ENCODE results near the gene C5orf15.
"Not testable (repeated sequence)": the region's sequence is repeated elsewhere in the genome, so short reads cannot be mapped to it uniquely, and the experiment has no call there.

Gene C5orf15

GRCh38 chr5:133978943-133979342, 10.5 kb upstream of the C5orf15 start:
- Histone ChIP-seq H3K4me3 (ENCODE audit: insufficient read depth, low read depth, low read length, poor library complexity, severe bottlenecking) (no peak overlapping the region), H3K27ac (ENCODE audit: insufficient read depth, low read length, poor library complexity, severe bottlenecking) (no peak overlapping the region), H3K4me1 (ENCODE audit: control insufficient read depth, insufficient read depth, low read length, poor library complexity, severe bottlenecking) (no peaks in the 10 kb centered on the region), H3K9me3 (ENCODE audit: control insufficient read depth, low read length) (no peaks in the 10 kb centered on the region), H3K36me3 (ENCODE audit: control insufficient read depth, insufficient read depth, low read length) (peaks cover 23% of the 10 kb centered on the region), H3K27me3 (replicated peaks; ENCODE audit: control insufficient read depth, insufficient read depth, low read length, poor library complexity, severe bottlenecking) (no peaks in the 10 kb centered on the region)
- no peak for DNase-seq

GRCh38 chr5:133977858-133978257, 9.4 kb upstream of the C5orf15 start:
- no peaks in the 10 kb centered on the region for H3K27me3 ChIP-seq (replicated peaks; ENCODE audit: control insufficient read depth, insufficient read depth, low read length, poor library complexity, severe bottlenecking)
- no peak for DNase-seq
- H3K36me3 ChIP-seq (ENCODE audit: control insufficient read depth, insufficient read depth, low read length) = peaks cover 27% of the 10 kb centered on the region
- H3K4me1 ChIP-seq (ENCODE audit: control insufficient read depth, insufficient read depth, low read length, poor library complexity, severe bottlenecking) = no peaks in the 10 kb centered on the region
- H3K27ac ChIP-seq (ENCODE audit: insufficient read depth, low read length, poor library complexity, severe bottlenecking) = no peak overlapping the region
- H3K4me3 ChIP-seq (ENCODE audit: insufficient read depth, low read depth, low read length, poor library complexity, severe bottlenecking) = no peak overlapping the region
- no peaks in the 10 kb centered on the region for H3K9me3 ChIP-seq (ENCODE audit: control insufficient read depth, low read length)

GRCh38 chr5:133977161-133977787, 8.8 kb upstream of the C5orf15 start:
- H3K4me3 ChIP-seq (ENCODE audit: insufficient read depth, low read depth, low read length, poor library complexity, severe bottlenecking) = no peak overlapping the region
- peaks cover 27% of the 10 kb centered on the region for H3K36me3 ChIP-seq (ENCODE audit: control insufficient read depth, insufficient read depth, low read length)
- no peaks in the 10 kb centered on the region for H3K9me3 ChIP-seq (ENCODE audit: control insufficient read depth, low read length)
- no peak for DNase-seq
- no peaks in the 10 kb centered on the region for H3K4me1 ChIP-seq (ENCODE audit: control insufficient read depth, insufficient read depth, low read length, poor library complexity, severe bottlenecking)
- H3K27ac ChIP-seq (ENCODE audit: insufficient read depth, low read length, poor library complexity, severe bottlenecking) = no peak overlapping the region
- H3K27me3 ChIP-seq (replicated peaks; ENCODE audit: control insufficient read depth, insufficient read depth, low read length, poor library complexity, severe bottlenecking) = no peaks in the 10 kb centered on the region

GRCh38 chr5:133975546-133975945, 7.1 kb upstream of the C5orf15 start:
- H3K9me3 ChIP-seq (ENCODE audit: control insufficient read depth, low read length); H3K27me3 ChIP-seq (replicated peaks; ENCODE audit: control insufficient read depth, insufficient read depth, low read length, poor library complexity, severe bottlenecking); H3K4me1 ChIP-seq (ENCODE audit: control insufficient read depth, insufficient read depth, low read length, poor library complexity, severe bottlenecking); H3K4me3 ChIP-seq (ENCODE audit: insufficient read depth, low read depth, low read length, poor library complexity, severe bottlenecking); DNase-seq; H3K27ac ChIP-seq (ENCODE audit: insufficient read depth, low read length, poor library complexity, severe bottlenecking): not testable (repeated sequence)
- peaks cover 31% of the 10 kb centered on the region for H3K36me3 ChIP-seq (ENCODE audit: control insufficient read depth, insufficient read depth, low read length)

GRCh38 chr5:133974142-133974541, 5.7 kb upstream of the C5orf15 start:
- H3K27ac ChIP-seq (ENCODE audit: insufficient read depth, low read length, poor library complexity, severe bottlenecking) = no peak overlapping the region
- peaks cover 27% of the 10 kb centered on the region for H3K36me3 ChIP-seq (ENCODE audit: control insufficient read depth, insufficient read depth, low read length)
- no peak for DNase-seq
- no peaks in the 10 kb centered on the region for H3K4me1 ChIP-seq (ENCODE audit: control insufficient read depth, insufficient read depth, low read length, poor library complexity, severe bottlenecking)
- H3K4me3 ChIP-seq (ENCODE audit: insufficient read depth, low read depth, low read length, poor library complexity, severe bottlenecking) = no peak overlapping the region
- H3K27me3 ChIP-seq (replicated peaks; ENCODE audit: control insufficient read depth, insufficient read depth, low read length, poor library complexity, severe bottlenecking) = no peaks in the 10 kb centered on the region
- no peaks in the 10 kb centered on the region for H3K9me3 ChIP-seq (ENCODE audit: control insufficient read depth, low read length)

- DNase-seq = no peak
- Histone ChIP-seq H3K4me1 (ENCODE audit: control insufficient read depth, insufficient read depth, low read length, poor library complexity, severe bottlenecking) (no peaks in the 10 kb centered on the region), H3K9me3 (ENCODE audit: control insufficient read depth, low read length) (no peaks in the 10 kb centered on the region), H3K27me3 (replicated peaks; ENCODE audit: control insufficient read depth, insufficient read depth, low read length, poor library complexity, severe bottlenecking) (no peaks in the 10 kb centered on the region), H3K4me3 (ENCODE audit: insufficient read depth, low read depth, low read length, poor library complexity, severe bottlenecking) (no peak overlapping the region), H3K36me3 (ENCODE audit: control insufficient read depth, insufficient read depth, low read length) (peaks cover 17% of the 10 kb centered on the region), H3K27ac (ENCODE audit: insufficient read depth, low read length, poor library complexity, severe bottlenecking) (no peak overlapping the region)
Observed at GRCh38 chr5:133970325-133970909, 2.0 kb upstream of the C5orf15 start.

GRCh38 chr5:133969654-133970324, 1.4 kb upstream of the C5orf15 start:
- no peak overlapping the region for H3K4me3 ChIP-seq (ENCODE audit: insufficient read depth, low read depth, low read length, poor library complexity, severe bottlenecking)
- H3K27ac ChIP-seq (ENCODE audit: insufficient read depth, low read length, poor library complexity, severe bottlenecking) = no peak overlapping the region
- DNase-seq = no peak

GRCh38 chr5:133967698-133968203, 674 bp downstream of the C5orf15 start:
- DNase-seq = peak in 1 of 3 donors; percentile 8
- Histone ChIP-seq H3K36me3 (ENCODE audit: control insufficient read depth, insufficient read depth, low read length) (peaks cover 4% of the 10 kb centered on the region), H3K9me3 (ENCODE audit: control insufficient read depth, low read length) (no peaks in the 10 kb centered on the region), H3K27me3 (replicated peaks; ENCODE audit: control insufficient read depth, insufficient read depth, low read length, poor library complexity, severe bottlenecking) (no peaks in the 10 kb centered on the region), H3K4me3 (ENCODE audit: insufficient read depth, low read depth, low read length, poor library complexity, severe bottlenecking) (peak overlapping the region; percentile 88), H3K27ac (ENCODE audit: insufficient read depth, low read length, poor library complexity, severe bottlenecking) (peak overlapping the region; percentile 87), H3K4me1 (ENCODE audit: control insufficient read depth, insufficient read depth, low read length, poor library complexity, severe bottlenecking) (no peaks in the 10 kb centered on the region)

More at GRCh38 chr5:133969654-133970324, 1.4 kb upstream of the C5orf15 start:
- Histone ChIP-seq H3K9me3 (ENCODE audit: control insufficient read depth, low read length) (no peaks in the 10 kb centered on the region), H3K27me3 (replicated peaks; ENCODE audit: control insufficient read depth, insufficient read depth, low read length, poor library complexity, severe bottlenecking) (no peaks in the 10 kb centered on the region), H3K36me3 (ENCODE audit: control insufficient read depth, insufficient read depth, low read length) (peaks cover 17% of the 10 kb centered on the region), H3K4me1 (ENCODE audit: control insufficient read depth, insufficient read depth, low read length, poor library complexity, severe bottlenecking) (no peaks in the 10 kb centered on the region)

- Histone ChIP-seq H3K9me3 (ENCODE audit: control insufficient read depth, low read length) (no peaks in the 10 kb centered on the region), H3K36me3 (ENCODE audit: control insufficient read depth, insufficient read depth, low read length) (peaks cover 4% of the 10 kb centered on the region), H3K27ac (ENCODE audit: insufficient read depth, low read length, poor library complexity, severe bottlenecking) (no peak overlapping the region), H3K4me1 (ENCODE audit: control insufficient read depth, insufficient read depth, low read length, poor library complexity, severe bottlenecking) (no peaks in the 10 kb centered on the region), H3K27me3 (replicated peaks; ENCODE audit: control insufficient read depth, insufficient read depth, low read length, poor library complexity, severe bottlenecking) (no peaks in the 10 kb centered on the region), H3K4me3 (ENCODE audit: insufficient read depth, low read depth, low read length, poor library complexity, severe bottlenecking) (no peak overlapping the region)
- no peak for DNase-seq
Observed at GRCh38 chr5:133967124-133967523, 1.3 kb downstream of the C5orf15 start.

GRCh38 chr5:133966090-133966489, 2.3 kb downstream of the C5orf15 start:
- H3K4me1 ChIP-seq (ENCODE audit: control insufficient read depth, insufficient read depth, low read length, poor library complexity, severe bottlenecking) = no peaks in the 10 kb centered on the region
- H3K27me3 ChIP-seq (replicated peaks; ENCODE audit: control insufficient read depth, insufficient read depth, low read length, poor library complexity, severe bottlenecking) = no peaks in the 10 kb centered on the region
- no peak for DNase-seq
- H3K4me3 ChIP-seq (ENCODE audit: insufficient read depth, low read depth, low read length, poor library complexity, severe bottlenecking) = no peak overlapping the region
- H3K36me3 ChIP-seq (ENCODE audit: control insufficient read depth, insufficient read depth, low read length) = no peaks in the 10 kb centered on the region
- no peaks in the 10 kb centered on the region for H3K9me3 ChIP-seq (ENCODE audit: control insufficient read depth, low read length)
- no peak overlapping the region for H3K27ac ChIP-seq (ENCODE audit: insufficient read depth, low read length, poor library complexity, severe bottlenecking)
